ENCODE data around the gene COG7. TPM values are rescaled to one million over a fixed set of nuclear protein-coding genes. Genes with fewer than 3 reads are reported as not detected.
"Not testable (repeated sequence)": the region's sequence is repeated elsewhere in the genome, so short reads cannot be mapped to it uniquely, and the experiment has no call there.

The COG7 gene
- 15.1 and 16.7 TPM in 2 replicates for total RNA-seq (2014; rRNA removed; shearing (Covaris generic))
- polyA plus RNA-seq (2015; cell fraction: cytosol; rRNA removed), result 17.9 and 23.5 TPM in 2 replicates
- 45.3 and 47.5 TPM in 2 replicates for polyA plus RNA-seq (2015; cell fraction: nucleus; rRNA removed)

GRCh38 chr16:23452572-23453337 lies at the start of gene COG7:
Gene COG7, minus strand, starts transcription at chr16:23453189. Its CDS starts 195 bp downstream, at chr16:23452994.
- in situ Hi-C loops (cut with HindIII; ENCODE audit: low pct_unique_long_range_greater_than_20kb, low sequenced_read_pairs), result no loop called here
- DNase-seq (ENCODE audit: low read depth, low spot score), result peak; percentile 83

DNA sequence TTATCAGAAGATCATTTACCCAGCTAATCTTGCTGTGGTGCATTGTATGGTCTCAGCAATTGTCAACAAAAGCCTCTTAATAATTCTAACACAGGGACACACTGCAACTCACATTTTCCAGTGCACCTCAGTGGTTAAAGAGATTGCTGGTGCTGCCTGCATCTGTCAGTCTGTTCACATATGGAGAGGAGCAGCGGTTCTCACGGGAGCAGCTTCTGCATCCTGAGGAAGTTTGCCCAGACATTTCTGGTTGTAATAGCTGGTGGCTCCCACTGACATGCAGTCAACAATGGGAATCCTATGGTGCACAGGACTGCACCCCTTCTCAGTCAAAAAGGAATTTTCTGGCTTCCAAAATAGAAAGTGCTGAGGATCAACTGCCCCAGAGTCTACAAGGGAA lies 49.5 kb upstream of the COG7 start:
- no peak for DNase-seq (ENCODE audit: low read depth, low spot score)
- in situ Hi-C loops (cut with HindIII; ENCODE audit: low pct_unique_long_range_greater_than_20kb, low sequenced_read_pairs), result no loop called here

DNA sequence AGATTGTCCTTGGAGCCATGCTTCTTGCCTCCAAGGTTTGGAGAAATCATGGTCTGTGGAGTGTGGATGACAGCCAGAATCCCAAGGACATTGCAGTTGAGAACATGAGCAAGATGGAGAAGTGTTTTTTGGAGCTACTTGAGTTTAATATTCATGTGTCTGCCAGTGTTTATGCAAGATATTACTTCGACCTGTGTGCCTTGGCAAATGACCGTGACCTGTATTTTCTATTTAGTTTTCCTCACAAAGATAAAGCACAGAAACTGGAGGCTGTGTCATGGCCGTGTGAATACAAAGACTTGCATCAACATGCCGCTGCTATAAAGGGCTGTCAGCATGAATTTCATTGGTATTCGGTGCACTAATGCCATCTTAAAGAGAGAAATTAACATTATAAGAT lies 48.3 kb upstream of the COG7 start:
- DNase-seq (ENCODE audit: low read depth, low spot score), result no peak
- in situ Hi-C loops (cut with HindIII; ENCODE audit: low pct_unique_long_range_greater_than_20kb, low sequenced_read_pairs), result no loop called here

DNA sequence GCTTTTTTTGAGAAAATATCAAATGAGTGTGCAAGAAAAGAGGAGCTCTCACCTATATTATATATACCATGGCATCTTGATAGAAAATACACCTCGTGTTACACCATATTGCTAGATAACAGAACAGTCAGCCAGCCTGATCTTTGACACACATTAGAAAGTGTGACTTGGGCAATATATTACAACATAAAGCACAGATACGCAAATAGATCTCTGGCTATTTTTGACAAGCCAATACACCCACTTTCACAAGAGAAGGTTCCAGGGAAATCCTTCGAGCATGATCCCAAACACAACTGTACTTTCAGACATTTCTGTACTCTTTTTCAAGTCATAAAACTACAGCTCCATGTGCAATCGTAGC lies 47.9 kb upstream of the COG7 start:
- in situ Hi-C loops (cut with HindIII; ENCODE audit: low pct_unique_long_range_greater_than_20kb, low sequenced_read_pairs), result no loop called here
- no peak for DNase-seq (ENCODE audit: low read depth, low spot score)

GRCh38 chr16:23500212-23500861 lies 47.3 kb upstream of the COG7 start:
- in situ Hi-C loops (cut with HindIII; ENCODE audit: low pct_unique_long_range_greater_than_20kb, low sequenced_read_pairs), result no loop called here
- DNase-seq (ENCODE audit: low read depth, low spot score), result no peak

DNA sequence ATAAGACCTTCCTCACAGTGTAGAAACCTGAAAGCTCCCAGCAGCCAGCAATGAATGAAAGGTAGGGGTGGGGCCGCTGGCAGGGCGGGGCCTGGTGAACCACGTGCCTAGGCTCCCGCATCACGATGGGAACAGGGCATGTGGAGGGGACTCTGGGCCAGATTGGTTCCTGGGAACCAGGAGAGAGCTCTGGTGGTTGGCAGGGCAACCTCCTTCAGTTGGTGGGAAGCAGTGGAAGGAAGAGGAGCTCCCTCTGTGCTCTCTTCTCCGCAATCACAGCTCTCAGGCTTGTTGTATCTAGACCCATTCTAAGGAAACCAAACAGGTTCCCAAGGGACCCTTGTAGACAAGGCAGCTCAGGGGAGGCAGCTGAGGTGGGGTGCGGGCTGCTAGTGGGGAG lies 46.8 kb upstream of the COG7 start:
- in situ Hi-C loops (cut with HindIII; ENCODE audit: low pct_unique_long_range_greater_than_20kb, low sequenced_read_pairs), result no loop called here
- DNase-seq (ENCODE audit: low read depth, low spot score), result no peak

- no peak for DNase-seq (ENCODE audit: low read depth, low spot score)
- in situ Hi-C loops (cut with HindIII; ENCODE audit: low pct_unique_long_range_greater_than_20kb, low sequenced_read_pairs), result no loop called here
These were observed 45.9 kb upstream of the COG7 start for GRCh38 chr16:23498863-23499262.

- in situ Hi-C loops (cut with HindIII; ENCODE audit: low pct_unique_long_range_greater_than_20kb, low sequenced_read_pairs), result no loop called here
These were observed 44.5 kb upstream of the COG7 start for GRCh38 chr16:23497543-23497868.

GRCh38 chr16:23496821-23497542 lies 44.0 kb upstream of the COG7 start:
- in situ Hi-C loops (cut with HindIII; ENCODE audit: low pct_unique_long_range_greater_than_20kb, low sequenced_read_pairs), result no loop called here
- DNase-seq (ENCODE audit: low read depth, low spot score), result peak; percentile 82

More at GRCh38 chr16:23497543-23497868, 44.5 kb upstream of the COG7 start:
- no peak for DNase-seq (ENCODE audit: low read depth, low spot score)

DNA sequence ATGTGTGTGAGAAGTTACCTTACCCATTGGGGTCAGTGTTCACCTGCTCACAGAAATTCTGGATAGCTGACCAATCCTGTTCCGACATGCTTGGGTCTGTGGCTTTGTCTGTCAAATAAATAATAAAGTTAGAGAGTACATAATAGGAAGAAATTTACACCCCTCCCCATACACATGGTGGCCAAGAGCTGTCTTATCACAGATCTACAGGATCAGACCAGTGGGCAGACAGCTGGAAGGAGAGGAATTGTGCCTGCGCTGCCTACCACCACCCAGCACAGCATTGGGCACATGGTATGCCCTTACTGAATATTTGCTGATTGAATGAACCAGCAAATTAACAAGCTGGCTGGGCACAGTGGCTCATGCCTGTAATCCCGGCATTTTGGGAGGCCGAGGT lies 42.7 kb upstream of the COG7 start:
- DNase-seq (ENCODE audit: low read depth, low spot score), result no peak
- in situ Hi-C loops (cut with HindIII; ENCODE audit: low pct_unique_long_range_greater_than_20kb, low sequenced_read_pairs), result no loop called here

- DNase-seq (ENCODE audit: low read depth, low spot score), result no peak
- in situ Hi-C loops (cut with HindIII; ENCODE audit: low pct_unique_long_range_greater_than_20kb, low sequenced_read_pairs), result no loop called here
These were observed 41.2 kb upstream of the COG7 start for GRCh38 chr16:23494188-23494587.

DNA sequence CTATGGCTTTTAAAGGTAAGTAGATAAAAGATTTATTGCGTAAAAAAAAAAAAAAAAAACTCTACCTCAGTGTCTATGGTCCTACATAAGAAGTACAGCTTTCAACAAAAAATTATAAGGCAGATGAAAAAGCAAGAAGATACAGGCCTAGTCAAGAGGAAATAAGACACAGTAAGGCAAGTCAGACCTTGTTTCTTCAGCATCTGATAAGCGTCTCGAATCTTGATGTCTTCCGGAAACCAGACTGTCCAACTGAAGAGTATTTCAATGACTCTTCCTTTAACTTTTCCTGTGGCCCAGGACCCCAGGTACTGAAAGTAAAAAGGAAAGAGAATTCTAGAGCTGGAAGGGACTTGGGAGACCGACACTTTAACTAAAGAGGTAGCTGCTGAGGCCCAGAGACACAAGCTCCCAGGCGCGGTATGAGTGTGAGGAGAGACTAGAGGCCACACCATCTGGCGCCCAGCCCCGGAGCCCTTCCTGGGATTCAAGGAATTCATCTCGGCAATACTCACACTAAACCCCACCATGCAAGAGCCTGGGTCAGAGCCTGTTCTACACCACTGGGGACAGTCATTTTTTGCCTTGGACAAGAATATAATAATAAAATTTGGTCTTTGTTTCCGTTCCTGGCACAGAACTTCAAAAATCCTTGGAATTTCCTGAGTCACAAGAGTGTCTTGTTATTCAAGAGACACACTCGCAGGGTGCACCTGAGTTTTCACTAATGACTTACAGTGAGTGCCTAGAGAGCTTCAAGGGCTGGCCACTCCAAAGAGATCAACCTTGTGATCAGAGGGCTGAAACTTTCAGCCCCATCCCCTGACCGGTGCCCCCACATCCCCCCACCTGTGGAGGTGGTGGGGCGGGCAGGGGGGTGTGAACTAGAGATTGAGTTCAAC lies 38.8 kb upstream of the COG7 start:
- in situ Hi-C loops (cut with HindIII; ENCODE audit: low pct_unique_long_range_greater_than_20kb, low sequenced_read_pairs), result no loop called here
- no peak for DNase-seq (ENCODE audit: low read depth, low spot score)

DNA sequence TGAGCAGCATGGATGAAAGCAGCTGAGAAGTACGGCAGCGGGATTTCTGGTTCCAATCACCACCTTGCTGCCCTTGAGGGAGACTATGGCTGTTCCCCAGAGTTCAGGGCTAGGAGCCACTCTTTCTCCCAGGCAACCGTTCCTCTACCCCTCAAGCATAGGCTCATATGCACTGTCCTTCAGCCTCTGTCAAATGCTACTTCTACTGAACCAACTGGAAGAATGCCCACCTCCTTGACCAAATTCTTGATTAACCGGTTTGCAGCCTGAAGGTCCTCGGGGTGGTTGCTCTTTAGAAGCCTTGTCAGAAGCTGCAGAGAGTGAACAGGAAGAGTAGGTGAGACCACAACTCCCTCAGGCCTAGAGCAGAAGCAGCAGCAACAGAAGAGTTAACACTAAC lies 33.5 kb upstream of the COG7 start:
- in situ Hi-C loops (cut with HindIII; ENCODE audit: low pct_unique_long_range_greater_than_20kb, low sequenced_read_pairs), result no loop called here
- DNase-seq (ENCODE audit: low read depth, low spot score), result no peak

DNA sequence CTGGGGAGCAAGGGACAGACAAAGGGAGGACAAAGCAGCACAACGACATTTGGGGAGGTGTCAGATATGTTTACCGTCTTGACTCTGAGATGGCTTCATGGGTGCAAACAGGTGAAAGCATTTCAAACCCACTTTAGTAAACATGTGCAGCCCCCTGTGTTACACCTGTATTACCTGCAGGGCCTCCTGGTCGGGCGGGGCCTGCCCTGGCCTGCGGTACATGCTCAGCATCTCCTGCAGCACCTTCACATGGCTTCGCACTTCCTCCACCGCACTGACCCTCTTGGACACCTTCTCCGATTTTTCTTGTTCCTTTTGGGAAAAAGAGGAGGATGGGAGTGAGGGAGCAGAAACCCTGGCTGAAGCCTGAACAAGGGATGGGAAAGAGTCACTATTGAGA lies 32.9 kb upstream of the COG7 start:
- in situ Hi-C loops (cut with HindIII; ENCODE audit: low pct_unique_long_range_greater_than_20kb, low sequenced_read_pairs), result no loop called here
- no peak for DNase-seq (ENCODE audit: low read depth, low spot score)

DNA sequence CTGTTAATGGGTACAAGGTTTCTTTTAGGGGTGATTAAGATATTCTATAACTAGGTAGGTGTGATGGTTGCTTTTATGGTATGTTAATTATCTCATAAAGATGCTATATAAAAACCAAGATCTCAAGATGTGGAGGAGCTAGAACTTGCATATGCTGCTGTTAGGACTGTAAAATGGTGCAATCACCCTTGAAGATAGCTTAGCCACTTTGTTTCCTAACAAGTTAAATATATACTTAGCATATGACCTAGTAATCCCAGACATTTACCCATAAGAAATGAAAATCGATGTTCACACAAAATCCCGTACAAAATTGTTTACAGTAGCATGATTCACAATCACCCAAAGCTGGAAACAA lies 32.2 kb upstream of the COG7 start:
- no peak for DNase-seq (ENCODE audit: low read depth, low spot score)
- in situ Hi-C loops (cut with HindIII; ENCODE audit: low pct_unique_long_range_greater_than_20kb, low sequenced_read_pairs), result no loop called here

GRCh38 chr16:23484510-23485256 lies 31.7 kb upstream of the COG7 start:
- no peak for DNase-seq (ENCODE audit: low read depth, low spot score)
- in situ Hi-C loops (cut with HindIII; ENCODE audit: low pct_unique_long_range_greater_than_20kb, low sequenced_read_pairs), result no loop called here

DNA sequence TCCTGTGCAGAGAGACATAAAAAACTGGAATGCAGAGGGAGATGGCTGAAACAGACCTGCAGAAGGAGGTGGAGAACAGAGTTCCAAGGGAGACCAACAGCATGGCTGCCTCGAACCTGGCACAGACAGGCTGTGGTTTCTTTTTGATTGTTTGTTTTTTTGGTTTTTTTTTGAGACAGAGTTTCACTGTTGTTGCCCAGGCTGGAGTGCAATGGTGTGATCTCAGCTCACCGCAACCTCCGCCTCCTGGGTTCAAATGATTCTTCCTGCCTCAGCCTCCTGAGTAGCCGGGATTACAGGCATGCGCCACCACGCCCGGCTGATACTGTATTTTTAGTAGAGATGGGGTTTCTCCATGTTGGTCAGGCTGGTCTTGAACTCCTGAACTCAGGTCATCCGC lies 30.5 kb upstream of the COG7 start:
- in situ Hi-C loops (cut with HindIII; ENCODE audit: low pct_unique_long_range_greater_than_20kb, low sequenced_read_pairs); DNase-seq (ENCODE audit: low read depth, low spot score): not testable (repeated sequence)
